GM20431 (cell line): Measurements from ENCODE around the gene VAV2.

Experiments used
- in situ Hi-C: fragments of 300-500 bp; cut with MseI, MboI; formaldehyde crosslinking; loops from one replicate; pipeline ENCODE4 v1.15.0; 2020; ENCODE audit warnings: low sequenced_read_pairs; ENCODE audit not compliant: unreplicated experiment

Gene VAV2

GRCh38 chr9:133832877-133833276, 159.2 kb downstream of the VAV2 start:
- in situ Hi-C loops, result no loop called here

- in situ Hi-C loops, result no loop called here
These were observed 161.4 kb downstream of the VAV2 start for GRCh38 chr9:133830711-133831110.

GRCh38 chr9:133830310-133830709, 161.8 kb downstream of the VAV2 start:
- in situ Hi-C loops, result no loop called here

- in situ Hi-C loops, result no loop called here
These were observed 163.7 kb downstream of the VAV2 start for GRCh38 chr9:133828338-133828997.

GRCh38 chr9:133826289-133827085, 165.6 kb downstream of the VAV2 start:
- in situ Hi-C loops, result no loop called here

- in situ Hi-C loops, result no loop called here
These were observed 166.4 kb downstream of the VAV2 start for GRCh38 chr9:133825555-133826218.

- in situ Hi-C loops, result no loop called here
These were observed 167.3 kb downstream of the VAV2 start for GRCh38 chr9:133824802-133825186.

- in situ Hi-C loops, result no loop called here
These were observed 167.9 kb downstream of the VAV2 start for GRCh38 chr9:133824106-133824801.

GRCh38 chr9:133823189-133824105, 168.7 kb downstream of the VAV2 start:
- in situ Hi-C loops, result no loop called here

- in situ Hi-C loops, result no loop called here
These were observed 169.6 kb downstream of the VAV2 start for GRCh38 chr9:133822430-133823065.

- in situ Hi-C loops, result no loop called here
These were observed 170.3 kb downstream of the VAV2 start for GRCh38 chr9:133821601-133822429.

- in situ Hi-C loops, result no loop called here
These were observed 172.2 kb downstream of the VAV2 start for GRCh38 chr9:133819923-133820322.

GRCh38 chr9:133818444-133818843, 173.7 kb downstream of the VAV2 start:
- in situ Hi-C loops, result no loop called here

- in situ Hi-C loops, result no loop called here
These were observed 176.3 kb downstream of the VAV2 start for GRCh38 chr9:133815781-133816180.

- in situ Hi-C loops, result no loop called here
These were observed 177.4 kb downstream of the VAV2 start for GRCh38 chr9:133814586-133815208.

GRCh38 chr9:133813749-133814585, 178.2 kb downstream of the VAV2 start:
- in situ Hi-C loops, result no loop called here
